GM23338 (cell line): Measurements from ENCODE around the gene CHST12. TPM values are rescaled to one million over a fixed set of nuclear protein-coding genes. Genes with fewer than 3 reads are reported as not detected.

Source experiments
- ATAC-seq: fragments of 200-7000 bp; cut with Tn5 transposase; 3 replicates; pipeline ENCODE4 v1.9.1; 2020
- DNase-seq: peaks from one replicate; pipeline ENCODE4 v3.0.0-alpha.2; 2015; ENCODE audit warnings: low spot score
- H2AFZ ChIP-seq: fragments of 200-600 bp; sonication (generic); 2 replicates; pipeline ENCODE4 v1.8.0; 2016; ENCODE audit warnings: antibody characterized with exemption, mild to moderate bottlenecking, moderate library complexity
- H3F3A ChIP-seq: fragments of 200-600 bp; sonication (generic); replicated peaks from 2 replicates; pipeline ENCODE4 v1.8.0; 2017; ENCODE audit warnings: antibody characterized with exemption, mixed run types, low read depth
- H3K27ac ChIP-seq: fragments of 200-600 bp; sonication (generic); 2 replicates; pipeline ENCODE4 v1.6.1; 2016; ENCODE audit warnings: low read depth
- H3K27me3 ChIP-seq: fragments of 200-600 bp; sonication (generic); 2 replicates; pipeline ENCODE4 v1.8.0; 2016; ENCODE audit warnings: mild to moderate bottlenecking, mixed run types, moderate library complexity; ENCODE audit not compliant: insufficient read depth
- H3K36me3 ChIP-seq: fragments of 200-600 bp; sonication (generic); 2 replicates; pipeline ENCODE4 v1.8.0; 2016; ENCODE audit warnings: mild to moderate bottlenecking; ENCODE audit not compliant: insufficient read depth
- H3K4me1 ChIP-seq: fragments of 200-600 bp; sonication (generic); 2 replicates; pipeline ENCODE4 v1.8.0; 2016; ENCODE audit warnings: mild to moderate bottlenecking, moderate library complexity; ENCODE audit not compliant: insufficient read depth
- H3K4me2 ChIP-seq: fragments of 200-600 bp; sonication (generic); 2 replicates; pipeline ENCODE4 v1.7.1; 2017; ENCODE audit warnings: mixed run types
- H3K4me3 ChIP-seq: fragments of 200-600 bp; sonication (generic); 2 replicates; pipeline ENCODE4 v1.6.1; 2016; ENCODE audit warnings: mixed run types
- H3K79me2 ChIP-seq: fragments of 200-600 bp; sonication (generic); replicated peaks from 2 replicates; pipeline ENCODE4 v1.8.0; 2017; ENCODE audit warnings: mild to moderate bottlenecking; ENCODE audit not compliant: insufficient read depth
- H3K9me2 ChIP-seq: fragments of 200-600 bp; sonication (generic); 2 replicates; pipeline ENCODE4 v1.8.0; 2017; ENCODE audit not compliant: insufficient read depth
- H4K20me1 ChIP-seq: fragments of 200-600 bp; sonication (generic); replicated peaks from 2 replicates; pipeline ENCODE4 v1.8.0; 2017; ENCODE audit warnings: mild to moderate bottlenecking; ENCODE audit not compliant: insufficient read depth
- H3K27ac Mint-ChIP-seq: 2 replicates; pipeline ENCODE4 v1.8.0; 2020; ENCODE audit warnings: inconsistent platforms, mild to moderate bottlenecking, moderate library complexity, mixed read lengths
- H3K27me3 Mint-ChIP-seq: 3 replicates; pipeline ENCODE4 v1.8.0; 2022; ENCODE audit warnings: low read depth, mild to moderate bottlenecking, moderate library complexity, mixed read lengths, inconsistent platforms; ENCODE audit not compliant: insufficient read depth, poor library complexity
- H3K36me3 Mint-ChIP-seq: 3 replicates; pipeline ENCODE4 v1.8.0; 2021; ENCODE audit warnings: low read depth, mild to moderate bottlenecking, inconsistent platforms, moderate library complexity, mixed read lengths
- H3K4me1 Mint-ChIP-seq: 3 replicates; pipeline ENCODE4 v1.8.0; 2020; ENCODE audit warnings: mild to moderate bottlenecking, inconsistent platforms, mixed read lengths
- H3K4me3 Mint-ChIP-seq: 3 replicates; pipeline ENCODE4 v1.8.0; 2021; ENCODE audit warnings: moderate library complexity, mild to moderate bottlenecking, inconsistent platforms, mixed read lengths
- H3K9me3 Mint-ChIP-seq: 3 replicates; pipeline ENCODE4 v1.8.0; 2020; ENCODE audit warnings: moderate library complexity, mild to moderate bottlenecking, inconsistent platforms, mixed read lengths
- CREB1 ChIP-seq: fragments of 250-450 bp; sonication (Bioruptor Pico); IDR thresholded peaks from 2 replicates; pipeline ENCODE4 v1.5.0; 2020; ENCODE audit warnings: low read depth, mild to moderate bottlenecking, moderate library complexity
- CTCF ChIP-seq, 2 experiments: fragments of 200-600 bp in 1 of 2; sonication (generic) in 1 of 2; conservative IDR thresholded peaks; 2 replicates each; pipeline versions ENCODE4 v1.5.1 to v1.6.1; 2016 to 2017; ENCODE audit warnings: antibody characterized with exemption in 2 of 2, low read depth in 2 of 2, mild to moderate bottlenecking in 2 of 2, moderate library complexity in 1 of 2
- ETS1 ChIP-seq: IDR thresholded peaks from 2 replicates; pipeline ENCODE4 v1.6.1; 2016; ENCODE audit warnings: antibody characterized with exemption
- EZH2 ChIP-seq: fragments of 200-600 bp; sonication (generic); IDR thresholded peaks from one replicate; pipeline ENCODE4 v1.8.0; 2017; ENCODE audit warnings: antibody characterized with exemption, mild to moderate bottlenecking, low read depth; ENCODE audit not compliant: unreplicated experiment
- EZH2phosphoT487 ChIP-seq: fragments of 200-600 bp; sonication (generic); IDR thresholded peaks from one replicate; pipeline ENCODE4 v1.8.1; 2018; ENCODE audit warnings: antibody characterized with exemption; ENCODE audit not compliant: unreplicated experiment
- JUNB ChIP-seq: IDR thresholded peaks from one replicate; pipeline ENCODE4 v1.6.1; 2016; ENCODE audit warnings: antibody characterized with exemption; ENCODE audit not compliant: unreplicated experiment
- NANOG ChIP-seq: IDR thresholded peaks from 2 replicates; pipeline ENCODE4 v1.6.1; 2016; ENCODE audit warnings: antibody characterized with exemption, borderline replicate concordance
- POLR2AphosphoS5 ChIP-seq: IDR thresholded peaks from 2 replicates; pipeline ENCODE4 v1.6.1; 2016; ENCODE audit warnings: antibody characterized with exemption, low read depth
- REST ChIP-seq: IDR thresholded peaks from one replicate; pipeline ENCODE4 v1.6.1; 2018; ENCODE audit warnings: antibody characterized with exemption; ENCODE audit not compliant: unreplicated experiment
- STAT1 ChIP-seq: IDR thresholded peaks from one replicate; pipeline ENCODE4 v1.6.1; 2016; ENCODE audit warnings: antibody characterized with exemption; ENCODE audit not compliant: unreplicated experiment
- ZNF114 ChIP-seq: fragments of 250-450 bp; sonication (Bioruptor Pico); IDR thresholded peaks from 2 replicates; pipeline ENCODE4 v1.5.0; 2020; ENCODE audit warnings: mild to moderate bottlenecking, moderate library complexity
- ZNF331 ChIP-seq: fragments of 250-450 bp; sonication (Bioruptor Pico); IDR thresholded peaks from 2 replicates; pipeline ENCODE4 v1.5.0; 2020; ENCODE audit warnings: low read depth, mild to moderate bottlenecking, moderate library complexity
- ZNF462 ChIP-seq: fragments of 250-450 bp; sonication (Bioruptor Pico); IDR thresholded peaks from 2 replicates; pipeline ENCODE4 v1.5.0; 2020; ENCODE audit warnings: mild to moderate bottlenecking, moderate library complexity
- polyA plus RNA-seq: library from polyadenylated mRNA; unstranded; fragments of >200 nt; fragmentation: Nextera tagmentation; extraction: Ambion mirVana; gene quantifications from 2 replicates; pipeline ENCODE4 v1.2.1, GENCODE V29; 2016
- total RNA-seq: library from RNA; depleted of rRNA; stranded (reverse); fragments of >200 nt; shearing (Covaris generic); gene quantifications from 2 replicates; pipeline ENCODE4 v1.2.3, GENCODE V29; 2014

The CHST12 gene
- total and polyA plus RNA-seq, 2 experiments from 2014 or later, result 10.1 to 14.6 TPM

- Histone ChIP-seq H3K36me3 (no peaks in the 10 kb centered on the region), H2AFZ (no peak overlapping the region), H3K4me3 (no peak overlapping the region), H4K20me1 (no peaks in the 10 kb centered on the region), H3K79me2 (no peaks in the 10 kb centered on the region), H3K27ac (no peak overlapping the region), H3K27me3 (no peaks in the 10 kb centered on the region), H3K4me1 (0 out of 2 replicates have a peak, but pooled peaks cover 5% of the 10 kb centered on the region), H3K4me2 (no peak overlapping the region), H3K9me2 (no peaks in the 10 kb centered on the region), H3F3A (peaks cover 2% of the 10 kb centered on the region; the same call in 1 of the 2 replicates)
- Mint-ChIP-seq H3K27ac (no peak overlapping the region), H3K27me3 (peaks cover 5% of the 10 kb centered on the region), H3K4me1 (peaks cover 11% of the 10 kb centered on the region), H3K4me3 (no peak overlapping the region), H3K36me3 (peaks cover 2% of the 10 kb centered on the region; the same call in 1 of the 3 replicates), H3K9me3 (peaks cover 11% of the 10 kb centered on the region)
- ATAC-seq, result no peak
- no peak for DNase-seq
- no peak for TF ChIP-seq REST
- no peak for TF ChIP-seq ETS1
- no peak for TF ChIP-seq ZNF114 (CRISPR knock-in tag)
- TF ChIP-seq EZH2, result no peak
- no peak for TF ChIP-seq CREB1 (CRISPR knock-in tag)
- TF ChIP-seq POLR2AphosphoS5, result no peak
- TF ChIP-seq CTCF (conservative IDR thresholded peaks at IDR 0.05; ENCODE audit: low read depth in 2 of 2), result no peak
- no peak for TF ChIP-seq EZH2phosphoT487
- TF ChIP-seq ZNF331 (CRISPR knock-in tag), result no peak
- no peak for TF ChIP-seq NANOG
- no peak for TF ChIP-seq JUNB
- no peak for TF ChIP-seq ZNF462 (CRISPR knock-in tag)
- TF ChIP-seq STAT1, result no peak
Observed at GRCh38 chr7:2462731-2463130, 59.3 kb downstream of the CHST12 start.
